Body of pancreas (tissue), 4 donors: ENCODE measurements around the gene PIK3AP1.

Source experiments
- POLR2A ChIP-seq, 3 donors: fragments of 450-650 bp; IDR thresholded peaks; one replicate each; pipeline ENCODE4 v1.6.1; 2016; ENCODE audit warnings: antibody characterized with exemption in 3 of 3, mild to moderate bottlenecking in 2 of 3
- TF ChIP-seq, protein P1 (sequence below), 7 experiments: fragments of 450-650 bp in 4 of 7; fragments of 200-600 bp in 3 of 7; sonication (generic) in 3 of 7; IDR thresholded peaks; one replicate each; pipeline ENCODE4 v1.5.1; 2016 to 2019; ENCODE audit warnings: antibody characterized with exemption in 7 of 7

DNA sequence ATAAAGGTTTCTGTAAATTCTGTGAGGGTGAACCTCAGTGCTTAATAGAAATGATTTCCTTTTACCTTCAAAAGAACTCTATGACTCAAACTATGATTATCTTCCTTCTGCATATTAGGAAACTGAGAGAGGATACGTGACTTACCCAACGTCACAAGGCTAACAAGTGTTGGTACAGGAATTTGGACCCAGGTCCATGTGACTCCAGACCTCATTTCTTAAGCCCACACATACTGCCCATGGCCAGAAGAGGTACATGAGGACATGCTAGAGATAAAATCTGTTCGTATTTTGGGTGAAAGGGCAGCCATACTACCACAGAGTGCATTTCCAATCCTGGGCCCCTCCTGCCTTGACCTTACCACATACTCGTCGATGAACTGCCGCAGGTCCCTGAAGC, 72.0 kb downstream of the PIK3AP1 start:
- TF ChIP-seq, protein P1, sequence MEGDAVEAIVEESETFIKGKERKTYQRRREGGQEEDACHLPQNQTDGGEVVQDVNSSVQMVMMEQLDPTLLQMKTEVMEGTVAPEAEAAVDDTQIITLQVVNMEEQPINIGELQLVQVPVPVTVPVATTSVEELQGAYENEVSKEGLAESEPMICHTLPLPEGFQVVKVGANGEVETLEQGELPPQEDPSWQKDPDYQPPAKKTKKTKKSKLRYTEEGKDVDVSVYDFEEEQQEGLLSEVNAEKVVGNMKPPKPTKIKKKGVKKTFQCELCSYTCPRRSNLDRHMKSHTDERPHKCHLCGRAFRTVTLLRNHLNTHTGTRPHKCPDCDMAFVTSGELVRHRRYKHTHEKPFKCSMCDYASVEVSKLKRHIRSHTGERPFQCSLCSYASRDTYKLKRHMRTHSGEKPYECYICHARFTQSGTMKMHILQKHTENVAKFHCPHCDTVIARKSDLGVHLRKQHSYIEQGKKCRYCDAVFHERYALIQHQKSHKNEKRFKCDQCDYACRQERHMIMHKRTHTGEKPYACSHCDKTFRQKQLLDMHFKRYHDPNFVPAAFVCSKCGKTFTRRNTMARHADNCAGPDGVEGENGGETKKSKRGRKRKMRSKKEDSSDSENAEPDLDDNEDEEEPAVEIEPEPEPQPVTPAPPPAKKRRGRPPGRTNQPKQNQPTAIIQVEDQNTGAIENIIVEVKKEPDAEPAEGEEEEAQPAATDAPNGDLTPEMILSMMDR (IDR thresholded peaks at IDR 0.05), result no peak
- no peak for TF ChIP-seq POLR2A (IDR thresholded peaks at IDR 0.05)
